Measurements from ENCODE around the gene PDAP1.
"Not testable (repeated sequence)": the region's sequence is repeated elsewhere in the genome, so short reads cannot be mapped to it uniquely, and the experiment has no call there.

The PDAP1 gene

DNA sequence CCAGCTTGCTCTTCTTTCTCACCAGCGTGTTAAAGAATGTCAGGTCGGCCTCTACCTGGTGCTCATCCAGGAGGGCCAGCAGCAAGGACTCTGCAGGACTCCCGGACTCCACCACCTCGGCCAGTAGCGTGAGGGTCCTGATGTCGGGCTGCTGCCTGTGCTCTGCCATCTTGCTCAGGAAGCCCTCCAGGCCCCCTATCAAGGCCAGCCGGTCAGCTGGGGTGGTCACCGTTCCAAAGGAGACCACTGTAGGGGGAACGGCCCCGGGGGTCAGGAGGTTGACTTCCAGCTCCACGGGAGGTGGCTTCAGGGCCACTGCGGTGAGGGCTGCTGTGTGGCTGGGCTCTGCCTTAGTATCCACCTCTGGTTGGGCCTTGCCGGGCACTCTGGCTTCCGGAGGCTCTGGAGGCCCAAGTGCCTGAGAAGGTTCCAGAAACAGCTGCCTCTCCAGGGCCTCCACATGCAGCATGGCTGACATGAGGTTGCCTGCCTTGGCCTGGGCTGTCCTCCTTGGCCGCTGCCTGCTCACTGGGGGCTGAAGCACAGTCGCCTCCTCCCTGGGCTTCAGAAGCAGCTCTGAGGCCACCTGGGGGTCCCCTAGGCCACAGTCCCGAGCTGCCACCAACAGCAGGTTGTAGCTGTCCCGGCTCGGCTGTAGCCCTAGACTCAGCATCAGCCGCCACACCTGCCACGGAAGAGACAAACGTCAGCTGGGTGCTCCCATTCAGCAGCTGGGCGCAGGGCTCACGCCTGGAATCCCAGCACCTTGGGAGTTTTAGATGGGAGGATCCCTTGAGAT, 16.7 kb upstream of the PDAP1 start:
- DNase-seq (ENCODE audit: low read depth in 2 of 2): no peak

DNA sequence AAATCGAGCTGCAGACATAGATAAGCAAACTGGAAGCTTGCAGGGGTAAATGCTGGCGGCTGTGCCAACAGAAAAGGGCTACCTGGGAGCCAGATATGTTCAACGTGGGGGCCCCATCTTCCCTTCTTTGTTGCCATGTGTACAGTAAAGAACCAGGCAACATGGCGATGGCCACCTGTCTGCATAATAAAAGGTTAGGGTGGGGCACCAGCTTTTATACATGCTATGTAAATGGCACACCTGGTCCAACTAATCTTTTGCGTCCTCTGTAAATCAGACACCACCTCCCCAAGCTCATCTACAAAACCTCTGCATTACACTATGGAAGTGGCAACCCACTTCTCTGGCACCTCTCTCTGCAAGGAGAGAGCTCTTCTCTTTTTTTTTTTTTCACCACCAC, 14.2 kb upstream of the PDAP1 start:
- DNase-seq (ENCODE audit: low read depth in 2 of 2): no peak

GRCh38 chr7:99422186-99422585, 13.8 kb upstream of the PDAP1 start:
- no peak for DNase-seq (ENCODE audit: low read depth in 2 of 2)

- DNase-seq (ENCODE audit: low read depth in 2 of 2): no peak
These were observed 12.6 kb upstream of the PDAP1 start for GRCh38 chr7:99420986-99421385.

DNA sequence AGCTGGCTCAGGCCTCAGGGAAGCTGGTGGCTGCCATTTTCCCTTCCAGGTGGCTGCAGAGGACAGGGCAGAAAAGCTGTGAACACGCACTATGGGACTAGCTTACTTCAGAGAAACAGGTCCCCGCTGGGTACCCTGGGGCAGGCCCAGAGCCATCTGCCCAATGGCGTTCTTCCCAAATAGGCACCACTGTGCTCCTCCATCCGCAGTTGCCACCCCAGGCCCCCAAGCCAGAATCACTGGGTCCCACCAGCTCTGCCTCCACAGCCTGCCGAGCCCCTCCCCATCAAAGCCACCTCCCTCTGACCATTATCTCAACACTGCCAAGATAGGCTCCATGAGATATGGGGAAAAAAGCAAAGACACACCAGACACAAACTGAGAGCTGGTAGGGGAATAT, 11.8 kb upstream of the PDAP1 start:
- no peak for DNase-seq (ENCODE audit: low read depth in 2 of 2)

GRCh38 chr7:99419323-99420021, 11.1 kb upstream of the PDAP1 start:
- DNase-seq (ENCODE audit: low read depth in 2 of 2): no peak

GRCh38 chr7:99418260-99418659, 9.9 kb upstream of the PDAP1 start:
- DNase-seq (ENCODE audit: low read depth in 2 of 2): no peak

DNA sequence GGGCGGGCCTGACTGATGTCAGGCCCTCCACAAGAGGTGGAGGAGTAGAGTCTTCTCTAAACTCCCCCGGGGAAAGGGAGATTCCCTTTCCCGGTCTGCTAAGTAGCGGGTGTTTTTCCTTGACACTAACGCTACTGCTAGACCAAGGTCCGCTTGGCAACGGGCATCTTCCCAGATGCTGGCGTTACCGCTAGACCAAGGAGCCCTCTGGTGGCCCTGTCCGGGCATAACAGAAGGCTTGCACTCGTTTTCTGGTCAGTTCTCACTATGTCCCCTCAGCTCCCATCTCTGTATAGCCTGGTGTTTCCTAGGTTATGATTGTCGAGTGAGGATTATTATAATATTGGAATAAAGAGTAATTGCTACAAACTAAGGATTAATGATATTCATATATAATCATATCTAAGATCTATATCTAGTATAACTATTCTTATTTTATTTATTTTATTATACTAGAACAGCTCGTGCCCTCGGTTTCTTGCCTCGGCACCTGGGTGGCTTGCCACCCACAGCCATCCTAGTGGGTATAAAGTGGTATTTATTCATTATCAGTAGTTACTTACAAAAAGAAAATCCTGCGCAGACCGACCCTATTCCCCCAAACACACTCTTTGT, 7.2 kb upstream of the PDAP1 start:
- not testable (repeated sequence) for DNase-seq (ENCODE audit: low read depth in 2 of 2)

DNA sequence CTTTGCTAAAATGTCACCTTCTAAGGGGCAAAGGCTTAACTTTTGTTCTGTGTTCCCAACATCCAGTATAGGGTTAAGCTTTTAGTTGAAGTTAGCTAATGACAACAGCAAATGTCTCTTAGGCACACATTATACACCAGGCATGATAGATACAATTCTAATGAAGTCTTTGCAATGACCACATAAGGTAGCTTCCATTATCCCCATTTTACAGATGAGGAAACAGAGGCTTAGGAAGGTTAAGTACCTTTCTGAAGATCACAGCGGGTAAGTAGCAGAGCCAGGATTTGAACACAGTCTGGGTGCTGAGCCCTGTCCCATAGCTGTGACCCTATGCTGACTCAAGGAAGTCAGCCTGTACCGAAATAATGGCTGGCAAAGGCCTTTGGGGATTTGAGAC, 2.2 kb upstream of the PDAP1 start:
- no peak for DNase-seq (ENCODE audit: low read depth in 2 of 2)

GRCh38 chr7:99409806-99410205, 1.4 kb upstream of the PDAP1 start:
- no peak for DNase-seq (ENCODE audit: low read depth in 2 of 2)

DNA sequence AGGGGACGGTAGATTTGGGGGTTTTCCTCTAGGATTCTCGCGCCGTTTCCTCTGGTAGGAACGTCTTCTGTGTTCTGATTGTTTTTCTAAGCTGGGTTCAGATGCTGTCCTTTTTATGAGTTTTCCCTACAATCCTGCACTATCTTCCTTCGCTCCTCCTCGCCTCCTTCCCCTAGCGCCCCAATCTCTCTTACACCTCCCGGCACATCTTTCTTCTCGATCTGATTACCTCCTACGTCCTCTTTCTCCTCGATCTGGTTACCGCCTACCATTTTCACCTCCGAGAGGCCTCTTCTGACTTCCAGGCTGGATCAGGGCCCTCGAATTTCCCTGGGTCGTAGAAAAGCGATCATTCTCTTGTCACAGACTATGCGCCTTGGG, 785 bp upstream of the PDAP1 start:
- DNase-seq (ENCODE audit: low read depth in 2 of 2): no peak

DNA sequence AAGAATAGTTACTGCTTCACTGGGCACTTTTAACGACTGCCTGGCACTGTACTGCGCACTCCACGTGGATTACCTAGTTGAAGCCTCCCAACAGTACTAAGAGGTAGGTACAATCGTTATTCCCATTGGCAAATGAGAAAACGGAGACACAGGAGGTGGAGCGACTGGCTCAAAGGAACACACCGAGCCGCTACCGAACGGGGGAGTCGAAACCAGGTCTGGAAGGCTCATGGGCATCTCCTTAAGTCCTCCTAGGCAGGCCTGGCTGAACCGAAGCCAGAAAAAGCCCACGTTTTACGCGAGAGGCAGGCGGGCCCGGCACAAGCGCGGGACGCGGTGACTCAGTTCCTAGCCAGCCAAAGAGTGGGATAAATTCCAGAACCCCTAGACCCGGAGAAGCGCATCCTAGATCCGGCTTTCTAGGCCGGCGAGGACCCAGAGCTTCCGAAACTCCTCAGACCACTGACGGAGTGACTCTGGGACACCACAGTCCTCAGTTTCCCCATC, 472 bp downstream of the PDAP1 start:
- no peak for DNase-seq (ENCODE audit: low read depth in 2 of 2)

GRCh38 chr7:99406557-99406956, 1.8 kb downstream of the PDAP1 start:
- no peak for DNase-seq (ENCODE audit: low read depth in 2 of 2)

DNA sequence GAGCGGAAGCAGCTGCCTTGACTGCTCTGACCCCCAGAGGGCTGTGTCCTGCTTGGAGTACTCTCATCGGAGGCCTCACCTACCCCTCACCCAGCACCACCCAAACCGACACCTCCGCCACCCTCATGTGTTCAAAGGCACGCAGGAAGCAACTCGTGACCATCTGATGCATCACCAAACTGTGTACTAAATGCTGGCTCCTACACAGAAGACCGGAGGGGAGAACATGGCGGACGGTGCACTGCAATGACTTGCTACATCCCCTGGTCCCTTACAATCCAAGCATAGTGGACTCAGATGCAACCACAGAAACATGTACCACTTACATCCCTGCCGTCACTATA, 3.4 kb downstream of the PDAP1 start:
- no peak for DNase-seq (ENCODE audit: low read depth in 2 of 2)

GRCh38 chr7:99404235-99404976, 4.0 kb downstream of the PDAP1 start:
- DNase-seq (ENCODE audit: low read depth in 2 of 2): no peak

DNA sequence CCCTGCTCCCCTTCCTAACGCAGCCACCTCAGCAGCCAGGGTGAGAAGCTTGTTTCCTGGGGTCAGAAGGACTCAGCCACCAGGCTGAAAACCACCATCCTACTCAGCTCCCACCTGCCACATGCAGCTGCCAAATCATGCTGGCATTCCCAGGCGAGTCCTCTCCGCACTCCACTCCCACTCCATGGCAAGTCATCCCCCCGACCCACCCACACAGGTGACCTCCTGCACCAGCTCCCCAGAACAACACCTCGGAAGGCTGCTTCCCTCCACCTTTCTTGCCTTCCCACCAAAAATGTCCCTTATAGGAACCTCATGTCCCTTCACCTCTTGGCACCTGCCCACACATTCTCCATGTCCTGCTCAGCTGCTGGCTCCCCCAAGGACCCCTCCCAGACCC, 4.6 kb downstream of the PDAP1 start:
- DNase-seq (ENCODE audit: low read depth in 2 of 2): no peak

DNA sequence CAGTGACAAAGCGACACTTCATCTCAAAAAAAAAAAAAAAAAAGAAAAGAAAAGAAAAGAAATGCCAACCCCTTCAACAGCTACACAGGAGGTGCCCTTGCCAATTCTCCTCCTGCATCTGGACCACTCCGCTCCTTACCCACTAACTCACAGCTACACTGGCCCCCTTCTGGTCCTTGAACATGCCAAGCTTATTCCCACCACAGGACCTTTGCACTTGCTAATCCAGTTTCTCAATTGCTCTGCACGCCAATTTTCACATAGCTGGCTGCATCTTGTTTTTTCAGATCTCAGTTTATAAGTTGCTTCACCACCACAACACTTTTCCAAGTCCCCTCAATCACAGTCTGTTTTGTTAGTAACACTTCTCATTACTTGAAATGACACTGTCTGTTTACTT, 5.5 kb downstream of the PDAP1 start:
- DNase-seq (ENCODE audit: low read depth in 2 of 2): no peak

DNA sequence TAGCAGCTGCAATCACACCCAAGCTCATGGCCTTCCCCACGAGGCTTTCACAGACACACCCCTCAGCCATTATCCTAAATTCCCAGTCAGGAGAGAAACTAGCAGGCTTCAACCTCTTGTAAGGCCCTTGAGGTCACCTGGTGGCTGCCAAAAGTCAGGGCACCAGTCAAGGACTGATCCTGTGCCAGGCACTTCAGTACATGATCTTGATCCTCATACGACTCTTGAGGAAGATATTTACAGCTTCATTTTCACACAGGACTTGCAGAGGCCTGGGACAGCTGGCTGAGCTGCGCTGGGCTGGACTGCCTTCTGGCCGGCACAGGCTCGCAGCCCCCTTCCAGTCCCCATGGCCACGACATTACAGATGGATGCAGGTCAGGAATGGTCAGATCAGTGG, 8.8 kb downstream of the PDAP1 start:
- DNase-seq (ENCODE audit: low read depth in 2 of 2): no peak

- no peak for DNase-seq (ENCODE audit: low read depth in 2 of 2)
These were observed 9.4 kb downstream of the PDAP1 start for GRCh38 chr7:99398891-99399445.

DNA sequence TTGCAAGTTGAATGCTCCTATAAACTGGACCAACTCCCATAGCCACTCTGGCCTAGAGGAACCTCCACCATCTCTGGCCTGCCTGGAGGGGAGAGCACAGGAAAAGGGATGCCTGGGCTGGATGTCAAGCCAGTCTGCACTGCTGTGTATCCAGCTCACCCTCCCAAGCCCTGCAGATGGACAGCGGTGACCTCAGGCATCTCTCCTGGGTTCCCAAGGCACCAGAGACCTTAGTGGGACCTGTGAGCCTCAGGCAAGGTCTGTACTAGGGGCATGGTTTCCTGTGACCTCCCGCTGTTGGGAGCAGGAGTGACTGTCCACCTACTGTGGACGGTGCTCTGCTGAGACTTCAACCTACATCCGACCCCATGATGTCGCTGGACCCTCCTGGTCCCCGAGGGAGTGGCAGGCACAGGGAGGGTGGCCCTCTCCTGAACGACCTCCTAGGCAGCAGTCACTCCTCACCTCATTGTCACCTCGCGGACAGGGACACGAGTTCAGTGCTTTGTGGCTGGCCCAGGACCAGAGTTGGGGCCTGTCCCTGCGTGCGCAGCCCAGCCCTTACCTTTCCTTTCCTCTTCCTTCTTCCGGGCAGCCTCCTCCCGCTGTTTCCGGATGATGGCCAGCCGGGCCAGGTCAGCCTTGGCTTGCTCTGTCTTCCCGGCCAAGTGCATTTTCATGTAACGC, 11.0 kb downstream of the PDAP1 start:
- no peak for DNase-seq (ENCODE audit: low read depth in 2 of 2)
